Mucosa of descending colon (tissue), 3 donors: ENCODE measurements around the gene TIPIN. TPM values are rescaled to one million over a fixed set of nuclear protein-coding genes. Genes with fewer than 3 reads are reported as not detected.
A peak's percentile ranks its signal among the peaks of the same experiment; 100 is the strongest.

Experiments used
- ATAC-seq: fragments of 200-7000 bp; cut with Tn5 transposase; one replicate; pipeline ENCODE4 v1.9.1; 2020; ENCODE audit warnings: mild to moderate bottlenecking, moderate library complexity
- DNase-seq, 3 donors: peaks; one replicate each; pipeline ENCODE4 v3.0.0-alpha.2; 2020
- H3K36me3 ChIP-seq: fragments of 200-600 bp; one replicate; pipeline ENCODE4 v1.8.0; 2021; ENCODE audit warnings: low read depth, mild to moderate bottlenecking
- H3K4me1 ChIP-seq: fragments of 200-600 bp; one replicate; pipeline ENCODE4 v1.8.0; 2021; ENCODE audit warnings: low read depth, mild to moderate bottlenecking
- H3K4me3 ChIP-seq: fragments of 200-600 bp; one replicate; pipeline ENCODE4 v1.8.0; 2021; ENCODE audit warnings: mild to moderate bottlenecking
- H3K9me3 ChIP-seq: fragments of 200-600 bp; one replicate; pipeline ENCODE4 v1.8.0; 2021; ENCODE audit warnings: mild to moderate bottlenecking
- intact Hi-C, 2 donors: fragments of 100-400 bp; cut with DNase I in 1 of 2; cut with micrococcal nuclease in 1 of 2; formaldehyde crosslinking; loops; one replicate each; pipeline versions ENCODE4 v1.11.0 to v1.11.1; 2022; cut with DNase I, micrococcal nuclease
- total RNA-seq, 3 donors: library from RNA; stranded (reverse); fragmentation: NEBNext Ultra II Directional in 2 of 3; extraction: Animal tissue kit (Norgen Biotek cat#: 25700) in 2 of 3; gene quantifications; one replicate each; pipeline versions ENCODE4 v1.2.1 to v1.2.4, GENCODE V29; 2021 to 2023
- TF ChIP-seq, protein P1 (sequence below): fragments of 200-600 bp; IDR thresholded peaks from one replicate; pipeline ENCODE4 v1.8.0; 2022; ENCODE audit warnings: antibody characterized with exemption, mild to moderate bottlenecking
- donor health status: DM: no; HTN: no; CAD: no; lungs with moderate emphysema.
- donor health status: DM: no; HTN: no; CAD: no.
- donor health status: DM: no; HTN: yes; CAD: no.

Gene TIPIN
- total RNA-seq, 3 donors from 2014 or later, result 5.8 to 7.0 (median 5.9) TPM

- Histone ChIP-seq H3K4me1 (peaks cover 9% of the 10 kb centered on the region), H3K9me3 (no peaks in the 10 kb centered on the region), H3K4me3 (no peak overlapping the region), H3K36me3 (no peaks in the 10 kb centered on the region)
- TF ChIP-seq, protein P1, sequence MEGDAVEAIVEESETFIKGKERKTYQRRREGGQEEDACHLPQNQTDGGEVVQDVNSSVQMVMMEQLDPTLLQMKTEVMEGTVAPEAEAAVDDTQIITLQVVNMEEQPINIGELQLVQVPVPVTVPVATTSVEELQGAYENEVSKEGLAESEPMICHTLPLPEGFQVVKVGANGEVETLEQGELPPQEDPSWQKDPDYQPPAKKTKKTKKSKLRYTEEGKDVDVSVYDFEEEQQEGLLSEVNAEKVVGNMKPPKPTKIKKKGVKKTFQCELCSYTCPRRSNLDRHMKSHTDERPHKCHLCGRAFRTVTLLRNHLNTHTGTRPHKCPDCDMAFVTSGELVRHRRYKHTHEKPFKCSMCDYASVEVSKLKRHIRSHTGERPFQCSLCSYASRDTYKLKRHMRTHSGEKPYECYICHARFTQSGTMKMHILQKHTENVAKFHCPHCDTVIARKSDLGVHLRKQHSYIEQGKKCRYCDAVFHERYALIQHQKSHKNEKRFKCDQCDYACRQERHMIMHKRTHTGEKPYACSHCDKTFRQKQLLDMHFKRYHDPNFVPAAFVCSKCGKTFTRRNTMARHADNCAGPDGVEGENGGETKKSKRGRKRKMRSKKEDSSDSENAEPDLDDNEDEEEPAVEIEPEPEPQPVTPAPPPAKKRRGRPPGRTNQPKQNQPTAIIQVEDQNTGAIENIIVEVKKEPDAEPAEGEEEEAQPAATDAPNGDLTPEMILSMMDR, result no peak
- DNase-seq, result no peak
- no peak for ATAC-seq
- intact Hi-C loops, result no loop called here
Observed at GRCh38 chr15:66288551-66289185, 67.8 kb downstream of the TIPIN start.

DNA sequence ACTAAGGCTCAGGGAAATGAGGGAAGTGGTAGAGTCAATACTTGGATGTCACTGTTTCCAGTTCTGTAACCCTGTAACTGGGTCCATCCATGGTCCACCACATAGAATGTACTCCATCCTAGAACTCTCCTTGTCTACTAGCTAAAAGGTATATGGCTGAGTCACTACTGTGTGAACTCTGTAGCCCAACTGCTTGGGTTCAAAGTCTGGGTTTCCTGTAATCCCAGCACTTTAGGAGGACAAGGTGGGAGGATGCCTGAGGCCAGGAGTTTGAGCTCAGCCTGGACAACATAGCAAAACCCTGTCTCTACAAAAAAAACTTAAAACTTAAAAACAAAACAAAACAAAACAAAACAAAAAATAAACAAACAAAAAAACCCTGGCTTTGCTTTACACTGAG lies 68.4 kb downstream of the TIPIN start:
- H3K36me3 ChIP-seq, result no peaks in the 10 kb centered on the region
- H3K4me3 ChIP-seq, result no peak overlapping the region
- H3K9me3 ChIP-seq, result no peaks in the 10 kb centered on the region
- TF ChIP-seq, protein P1, result no peak
- H3K4me1 ChIP-seq, result peaks cover 9% of the 10 kb centered on the region
- intact Hi-C loops, result no loop called here
- peak; percentile 47 for ATAC-seq
- DNase-seq, result no peak

DNA sequence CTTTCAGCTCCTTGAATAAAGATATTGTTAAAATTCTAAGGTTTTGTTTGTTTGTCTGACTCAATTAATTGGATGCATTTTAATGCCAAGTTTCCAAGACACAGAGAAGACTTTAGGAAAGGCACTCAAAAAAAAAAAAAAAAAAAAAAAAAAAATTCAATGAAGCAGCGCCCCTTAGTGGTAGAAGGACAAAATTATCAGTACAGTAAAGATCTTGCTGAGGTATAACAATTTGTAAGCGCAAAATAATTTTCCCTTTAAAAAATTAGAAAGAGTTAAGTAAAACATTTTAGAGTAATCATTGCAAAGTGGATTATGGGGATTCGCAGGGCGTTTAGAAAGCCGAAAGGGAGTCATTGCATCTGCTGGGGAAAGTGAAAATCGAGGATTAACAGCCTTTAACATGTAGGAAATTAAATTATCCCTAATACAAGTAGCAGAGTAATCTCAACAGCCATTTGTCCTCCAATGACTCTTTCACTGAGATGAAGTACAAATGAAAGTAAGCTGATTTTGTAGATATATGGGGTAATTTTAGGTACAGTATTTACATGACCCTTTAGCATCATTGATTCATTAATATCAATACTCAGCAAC lies 68.9 kb downstream of the TIPIN start:
- H3K4me1 ChIP-seq, result peaks cover 5% of the 10 kb centered on the region
- intact Hi-C loops, result no loop called here
- TF ChIP-seq, protein P1, result peak; percentile 22
- no peak for DNase-seq
- no peaks in the 10 kb centered on the region for H3K9me3 ChIP-seq
- H3K4me3 ChIP-seq, result no peak overlapping the region
- no peak for ATAC-seq
- H3K36me3 ChIP-seq, result no peaks in the 10 kb centered on the region

Other genes with a start within 250 kb of the TIPIN start
- under 1 TPM; 0.12 to 0.29 (median 0.19) TPM for gene MEGF11, start 102.9 kb downstream of the TIPIN start, total RNA-seq
- gene DIS3L, start 63.1 kb downstream of the TIPIN start, total RNA-seq, result 10 to 100 TPM; 15.5 to 31.9 (median 23.9) TPM
- 10 to 100 TPM; 34.4 to 45.3 (median 44.0) TPM for gene MAP2K1, start 30.2 kb upstream of the TIPIN start, total RNA-seq
- gene SNAPC5, start 141.1 kb upstream of the TIPIN start, total RNA-seq, result 10 to 100 TPM; 17.5 to 31.8 (median 21.1) TPM
- 1,000 to 10,000 TPM; 1,087 to 1,829 (median 1,623) TPM for gene RPL4, start 148.2 kb upstream of the TIPIN start, total RNA-seq
- 10 to 100 TPM in 1 of 3 donors, 1 to 10 TPM in 2; 4.8 to 11.7 (median 5.8) TPM for gene ZWILCH, start 148.6 kb upstream of the TIPIN start, total RNA-seq
- gene LCTL, start 209.3 kb upstream of the TIPIN start, total RNA-seq, result not detected